Effector CD4-positive, alpha-beta T cell (primary cell): ENCODE results near the gene SRL.
"Not testable (repeated sequence)": the region's sequence is repeated elsewhere in the genome, so short reads cannot be mapped to it uniquely, and the experiment has no call there.

Source experiments
- DNase-seq: peaks from one replicate; pipeline ENCODE4 v3.0.0-alpha.2; 2020

Gene SRL

GRCh38 chr16:4225075-4225474 is 16.8 kb downstream of the SRL start:
- no peak for DNase-seq

GRCh38 chr16:4220358-4220757 is 21.5 kb downstream of the SRL start:
- DNase-seq, result no peak

- no peak for DNase-seq
Measured at GRCh38 chr16:4218202-4218601, 23.7 kb downstream of the SRL start.

DNA sequence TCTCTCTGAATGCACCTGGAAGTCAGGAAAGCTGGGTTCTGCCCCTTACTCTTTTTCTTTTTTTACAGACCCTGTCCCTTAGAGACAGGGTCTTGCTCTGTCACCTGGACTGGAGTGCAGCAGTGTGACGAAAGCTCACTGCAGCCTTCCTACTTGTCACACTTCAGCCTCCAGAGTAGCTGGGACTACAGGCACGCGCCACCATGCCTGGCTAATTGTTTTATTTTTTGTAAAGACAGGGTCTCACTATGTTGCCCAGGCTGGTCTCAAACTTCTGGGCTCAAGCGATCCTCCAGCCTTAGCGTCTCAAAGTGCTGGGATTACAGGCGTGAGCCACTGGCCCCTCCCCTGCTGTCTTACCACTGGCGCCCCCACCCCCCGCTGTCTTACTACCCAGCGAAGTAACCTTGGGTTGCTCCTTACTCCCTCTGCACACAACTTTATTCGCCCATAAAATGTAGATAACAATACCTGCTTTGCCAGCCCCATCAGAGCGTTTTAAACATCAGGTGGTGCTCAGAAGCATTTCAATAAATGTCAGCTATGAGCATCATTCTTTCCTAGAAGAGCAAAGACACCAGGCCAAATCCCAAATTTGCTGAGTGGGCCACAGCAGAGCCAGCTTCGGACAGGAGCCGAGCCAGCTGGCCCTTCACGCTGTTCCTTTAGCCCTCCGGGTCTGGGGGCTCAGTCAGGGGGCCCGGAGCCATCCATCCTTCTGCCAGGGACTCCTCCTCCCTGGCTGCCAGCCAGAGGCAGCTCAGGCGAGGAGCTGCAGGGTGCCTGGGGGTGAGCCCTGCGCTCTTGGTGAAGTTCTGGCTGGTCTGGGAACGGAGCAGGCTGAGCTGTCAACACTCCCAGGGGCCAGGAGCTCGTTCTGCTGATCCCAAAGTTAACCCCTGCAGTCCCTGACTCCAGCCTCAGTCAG is 24.4 kb downstream of the SRL start:
- no peak for DNase-seq

- no peak for DNase-seq
Measured at GRCh38 chr16:4216596-4216995, 25.3 kb downstream of the SRL start.

GRCh38 chr16:4215106-4215505 is 26.8 kb downstream of the SRL start:
- no peak for DNase-seq

DNA sequence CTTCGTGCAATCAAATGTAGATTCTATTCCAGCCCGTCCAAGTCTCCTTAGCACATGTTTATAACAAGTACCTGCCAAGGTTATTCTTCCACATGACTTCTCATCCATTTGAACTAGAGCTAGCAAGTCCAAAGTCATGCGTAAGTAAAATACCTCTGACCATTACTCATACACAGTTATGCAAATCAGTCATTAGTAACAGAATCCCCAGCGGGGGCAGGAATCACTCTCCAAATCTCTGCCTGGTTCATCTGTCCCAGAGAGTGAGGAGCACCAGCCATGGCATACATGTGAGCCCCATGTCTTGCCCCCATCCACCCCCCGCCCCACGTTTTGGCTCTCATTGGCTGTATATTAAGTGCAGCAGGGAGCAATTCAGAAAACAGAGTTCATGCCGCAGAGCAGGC is 27.7 kb downstream of the SRL start:
- DNase-seq, result no peak

- no peak for DNase-seq
Measured at GRCh38 chr16:4213737-4214136, 28.1 kb downstream of the SRL start.

GRCh38 chr16:4212934-4213296 is 29.0 kb downstream of the SRL start:
- DNase-seq, result no peak

DNA sequence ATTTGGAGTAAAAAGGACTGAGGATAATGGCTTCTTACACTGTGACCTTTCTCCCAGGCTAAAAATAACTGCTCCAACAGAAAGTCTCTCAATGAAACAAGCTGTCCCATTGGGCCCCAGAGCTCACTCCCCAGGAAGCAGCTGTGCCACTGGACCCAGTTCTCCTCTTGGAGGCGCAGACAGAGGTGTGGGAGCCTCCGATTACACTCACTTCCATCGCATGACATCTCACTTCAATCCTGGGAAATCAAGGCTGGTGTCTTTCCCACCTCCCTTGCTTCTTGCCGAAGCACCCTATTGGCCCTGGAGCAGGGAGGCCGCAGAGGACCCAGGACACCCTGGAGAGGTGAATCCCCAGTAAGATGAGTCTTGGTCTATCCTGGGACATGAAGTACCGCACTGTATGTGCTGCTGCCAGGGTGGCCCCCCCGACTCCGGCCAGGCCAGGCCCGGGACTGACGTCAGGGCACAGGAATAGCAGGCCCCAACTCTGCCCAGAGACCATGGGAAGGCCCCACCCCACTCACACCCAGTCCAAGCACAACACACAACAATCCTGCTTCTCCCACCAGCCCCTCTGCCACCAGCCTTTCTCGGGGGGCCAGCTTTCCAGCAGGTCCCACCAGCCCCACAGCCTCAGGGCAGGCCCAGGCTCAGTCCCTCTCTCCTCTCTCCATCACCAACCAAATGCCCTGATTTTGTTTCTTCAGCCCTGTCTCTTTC is 29.5 kb downstream of the SRL start:
- no peak for DNase-seq

DNA sequence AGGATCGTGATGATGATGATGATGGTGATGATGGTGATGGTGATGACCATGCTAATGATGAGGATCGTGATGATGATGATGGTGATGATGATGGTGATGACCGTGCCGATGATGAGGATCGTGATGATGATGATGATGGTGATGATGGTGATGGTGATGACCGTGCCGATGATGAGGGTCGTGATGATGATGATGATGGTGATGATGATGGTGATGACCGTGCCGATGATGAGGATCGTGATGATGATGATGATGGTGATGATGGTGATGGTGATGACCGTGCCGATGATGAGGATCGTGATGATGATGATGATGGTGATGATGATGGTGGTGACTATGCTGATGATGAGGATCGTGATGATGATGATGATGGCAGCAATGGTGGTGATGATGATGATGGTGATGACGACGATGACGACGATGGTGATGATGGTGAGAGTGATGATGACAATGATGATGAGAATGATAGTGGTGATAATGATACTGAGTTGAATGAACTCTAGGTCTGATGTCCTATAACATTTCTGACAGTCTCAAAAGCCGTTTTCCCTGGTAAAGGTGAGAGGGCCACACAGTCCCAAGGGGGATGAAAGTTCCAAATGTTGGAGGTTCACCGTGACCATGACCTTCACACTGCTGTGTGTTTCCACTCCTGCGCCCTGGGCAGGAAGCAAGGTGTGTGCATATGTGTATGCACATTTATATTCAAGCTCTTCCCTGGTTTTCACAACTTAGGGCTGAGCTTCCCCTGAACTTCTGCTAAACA is 30.3 kb downstream of the SRL start:
- not testable (repeated sequence) for DNase-seq

DNA sequence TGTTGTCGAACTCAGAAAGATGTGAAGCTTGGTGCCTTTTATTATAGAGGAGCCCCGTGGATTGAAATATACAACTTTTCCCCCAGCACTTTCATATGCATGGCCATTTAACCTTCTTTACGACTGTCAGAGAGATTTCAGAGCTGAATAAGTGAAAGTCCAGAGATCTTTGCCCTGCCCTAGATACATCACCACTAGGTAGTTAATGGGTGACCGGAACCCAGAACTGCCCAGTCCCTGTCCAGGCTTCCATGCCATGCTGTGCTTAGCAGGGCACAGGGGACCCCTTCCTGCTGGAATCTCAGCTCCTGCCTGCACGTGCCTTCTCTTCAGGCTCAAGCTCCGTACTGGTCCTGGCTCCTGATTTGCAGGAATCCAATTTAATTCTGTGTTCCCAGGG is 32.2 kb downstream of the SRL start:
- DNase-seq, result no peak

- DNase-seq, result no peak
Measured at GRCh38 chr16:4208341-4208751, 33.5 kb downstream of the SRL start.

GRCh38 chr16:4207683-4208340 is 34.1 kb downstream of the SRL start:
- no peak for DNase-seq

DNA sequence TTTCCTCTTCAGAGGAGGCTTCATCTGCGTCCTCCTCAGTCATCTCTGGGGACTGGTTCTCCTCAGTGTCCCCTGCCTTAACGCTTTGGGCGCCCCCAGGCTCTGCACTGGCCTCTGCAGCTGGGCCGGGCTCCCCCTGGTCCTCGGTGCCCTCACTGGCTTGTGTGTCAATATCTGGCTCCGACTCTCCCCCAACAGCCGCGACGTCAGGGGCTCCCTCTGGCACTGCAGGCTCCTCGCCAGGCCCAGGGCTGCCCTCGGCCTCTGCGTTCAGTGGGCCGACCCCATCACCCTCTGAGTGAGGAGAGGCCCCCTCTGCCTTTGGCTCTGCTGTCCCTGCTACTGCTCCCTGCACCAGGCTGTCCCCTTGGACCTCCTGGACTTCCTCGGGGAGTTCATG is 34.7 kb downstream of the SRL start:
- no peak for DNase-seq

- no peak for DNase-seq
Measured at GRCh38 chr16:4206680-4207079, 35.2 kb downstream of the SRL start.

- DNase-seq, result no peak
Measured at GRCh38 chr16:4205971-4206370, 35.9 kb downstream of the SRL start.

DNA sequence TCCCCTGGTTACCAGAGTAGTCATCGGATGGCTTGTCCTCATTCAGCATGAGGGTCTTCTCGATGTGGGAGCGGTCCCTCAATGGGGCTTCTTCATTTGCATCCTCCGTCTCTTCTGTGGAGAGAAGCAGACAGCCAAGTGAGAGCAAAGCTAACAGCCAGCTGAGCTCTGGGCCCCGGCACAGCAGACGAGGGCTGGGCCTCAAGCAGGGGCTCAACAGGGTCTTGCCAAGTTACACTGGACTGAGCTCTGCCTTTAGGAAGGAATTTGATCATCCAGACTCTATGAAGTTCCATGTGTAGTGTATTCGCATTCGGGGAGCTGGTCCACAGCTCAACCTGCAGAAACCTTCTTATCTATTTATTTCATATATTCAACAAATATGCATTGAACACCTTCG is 37.4 kb downstream of the SRL start:
- DNase-seq, result no peak

DNA sequence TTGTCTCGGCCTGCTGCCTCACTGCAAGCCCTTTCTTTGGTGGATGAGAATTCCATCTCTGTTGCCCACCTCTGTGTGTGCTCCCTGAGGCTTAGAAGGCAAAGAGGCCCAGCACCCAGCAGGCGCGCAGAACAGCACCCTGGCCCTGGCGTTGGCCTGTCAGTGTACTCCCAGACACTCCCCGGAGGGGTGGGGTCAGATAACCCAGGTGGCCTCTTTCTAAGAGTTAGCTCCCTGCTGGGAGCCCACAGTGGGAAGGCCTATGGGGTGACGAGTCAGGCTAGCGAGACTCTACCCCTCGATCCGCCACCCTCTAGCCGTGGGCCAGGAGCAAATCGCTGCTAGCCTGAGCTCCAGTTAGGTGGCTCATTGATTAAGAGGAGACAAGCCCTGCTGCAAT is 38.1 kb downstream of the SRL start:
- no peak for DNase-seq

- no peak for DNase-seq
Measured at GRCh38 chr16:4202615-4203345, 39.1 kb downstream of the SRL start.

DNA sequence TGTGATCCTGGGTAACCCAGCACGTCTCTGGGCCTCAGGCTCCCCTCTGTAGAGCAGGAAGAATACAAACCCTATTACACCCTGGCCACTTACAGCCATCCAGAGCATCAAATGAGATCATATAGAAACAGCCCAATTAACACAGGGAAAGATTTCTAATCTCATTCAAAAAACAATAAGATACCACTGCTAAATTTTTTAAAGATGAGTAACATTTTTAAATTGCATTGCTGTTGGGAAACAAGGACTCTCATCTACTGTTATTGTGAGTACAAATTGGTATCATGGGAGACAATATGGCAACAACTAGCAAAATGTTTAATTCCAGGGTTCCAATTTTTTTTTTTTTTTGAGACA is 41.1 kb downstream of the SRL start:
- DNase-seq, result no peak
